ENCODE results near the gene ADM2. TPM values are rescaled to one million over a fixed set of nuclear protein-coding genes. Genes with fewer than 3 reads are reported as not detected.

Gene ADM2
- total and polyA plus RNA-seq, 2 of the 13 experiments (the other 11 are each of a cell fraction or from before 2014, with no cell fraction given) = 1.2 to 3.0 TPM

- in situ Hi-C loops (cut with HindIII; ENCODE audit: extremely low pct_ligation_motif_present, low pct_unique_long_range_greater_than_20kb) = no loop called here
- POLR2A ChIA-PET = interaction anchor here (0.6 to 4.2 kb wide), 8 partner anchors 19 to 276 kb away, joined by 3 to 97 read pairs (median 3); partner anchors contain the start of genes ARSA, HDAC10, LMF2 and NCAPH2
- H3K9ac ChIP-seq (ENCODE audit: insufficient read depth, low read depth, low read length) = peak overlapping the region; percentile 91
- TF ChIP-seq ZNF362 (CRISPR knock-in tag; IDR thresholded peaks at IDR 0.05; ENCODE audit: borderline replicate concordance) (0 out of 2 replicates have a peak, but pooled peaks have one; percentile 12), ZBTB33 (CRISPR knock-in tag; IDR thresholded peaks at IDR 0.05) (no peak), MIER3 (CRISPR knock-in tag; IDR thresholded peaks at IDR 0.05; ENCODE audit: borderline replicate concordance) (0 out of 2 replicates have a peak, but pooled peaks have one; percentile 19), STAT6 (CRISPR knock-in tag; IDR thresholded peaks at IDR 0.05; ENCODE audit: borderline replicate concordance) (no peak), KLF11 (CRISPR knock-in tag; IDR thresholded peaks at IDR 0.05) (peak; percentile 73; the same call in 1 of the 2 replicates), ZC3H4 (CRISPR knock-in tag; IDR thresholded peaks at IDR 0.05; ENCODE audit: borderline replicate concordance) (0 out of 2 replicates have a peak, but pooled peaks have one; percentile 77), DMAP1 (CRISPR knock-in tag; IDR thresholded peaks at IDR 0.05) (peak; percentile 51; the same call in 1 of the 2 replicates), ZNF781 (CRISPR knock-in tag; IDR thresholded peaks at IDR 0.05; ENCODE audit: borderline replicate concordance, not compliant biosample characterization) (no peak), FOXO1 (CRISPR knock-in tag; IDR thresholded peaks at IDR 0.05) (no peak), AGO2 (optimal IDR thresholded peaks at IDR 0.05; ENCODE audit: low read depth, low read length) (peak; percentile 60), ZNF317 (CRISPR knock-in tag; IDR thresholded peaks at IDR 0.05) (no peak), NFYC (CRISPR knock-in tag; IDR thresholded peaks at IDR 0.05) (0 out of 2 replicates have a peak, but pooled peaks have one; percentile 16), NR2F6 (IDR thresholded peaks at IDR 0.05) (peak; percentile 86), NR2F6 (CRISPR knock-in tag; IDR thresholded peaks at IDR 0.05) (peak; percentile 93), LCORL (IDR thresholded peaks at IDR 0.05) (no peak), LCORL (CRISPR knock-in tag; IDR thresholded peaks at IDR 0.05) (peak; percentile 30; the same call in 1 of the 2 replicates), ZNF660 (CRISPR knock-in tag; IDR thresholded peaks at IDR 0.05; ENCODE audit: borderline replicate concordance, low read depth) (peak; percentile 79; the same call in 1 of the 2 replicates), CENPX (CRISPR knock-in tag; IDR thresholded peaks at IDR 0.05) (no peak)
These were observed 45.8 kb downstream of the ADM2 start for GRCh38 chr22:50526834-50527801.

More at GRCh38 chr22:50526834-50527801, 45.8 kb downstream of the ADM2 start:
- no peaks in the 10 kb centered on the region for H3K9me3 ChIP-seq (ENCODE audit: low read length)
- peaks cover 3 to 16% of the 10 kb centered on the region in 2 experiments; a peak in 4 of 5 replicates for H3K36me3 ChIP-seq (replicated peaks in 1 of 2; ENCODE audit: control insufficient read depth in 1 of 2, insufficient read depth in 2 of 2, low read length in 2 of 2)
- CTCF ChIA-PET (ENCODE audit: low intra/inter-chr PET ratio, low total read pairs) = no interaction called here
- peaks cover 20% of the 10 kb centered on the region for H3K79me2 ChIP-seq (ENCODE audit: insufficient read depth, low read length)
- H3K4me1 ChIP-seq (ENCODE audit: insufficient read depth, low read length) = peaks cover 61% of the 10 kb centered on the region
- ATAC-seq (peak; percentile 29), DNase-seq (ENCODE audit: low spot score) (peak; percentile 70), FAIRE-seq (peak; percentile 72)
- H3K4me3 ChIP-seq (replicated peaks in 1 of 3; ENCODE audit: insufficient read depth in 1 of 3, low read depth in 2 of 3, low read length in 3 of 3) = peak overlapping the region; percentile 70 to 84 (median 83)
- H3K27ac ChIP-seq (ENCODE audit: extremely low read length, insufficient read depth, low read length) = peak overlapping the region; percentile 94
- intact Hi-C loops (cut with micrococcal nuclease; ENCODE audit: unreplicated experiment) = loop anchor here (5.0 kb wide), 1 partner anchor 35 kb away; the partner anchor contains the start of gene SYCE3
- H3K27me3 ChIP-seq (ENCODE audit: control insufficient read depth in 1 of 2, insufficient read depth in 2 of 2, low read length in 2 of 2) = no peaks in the 10 kb centered on the region
- 16% methylated on average over 20 of the region's 29 CpGs for WGBS (ENCODE audit: low lambda C conversion rate)
- no peak overlapping the region for H2AFZ ChIP-seq (ENCODE audit: low read length)
- H3K4me2 ChIP-seq (ENCODE audit: low read depth, low read length) = peak overlapping the region; percentile 100
- TSS peak; percentile 34 for BruUV-seq (replicated peaks)
- H4K20me1 ChIP-seq (ENCODE audit: insufficient read depth, low read length) = peaks cover 19% of the 10 kb centered on the region

Measured in HepG2 (cell line).